ENCODE results near the gene PRSS21.

The PRSS21 gene

DNA sequence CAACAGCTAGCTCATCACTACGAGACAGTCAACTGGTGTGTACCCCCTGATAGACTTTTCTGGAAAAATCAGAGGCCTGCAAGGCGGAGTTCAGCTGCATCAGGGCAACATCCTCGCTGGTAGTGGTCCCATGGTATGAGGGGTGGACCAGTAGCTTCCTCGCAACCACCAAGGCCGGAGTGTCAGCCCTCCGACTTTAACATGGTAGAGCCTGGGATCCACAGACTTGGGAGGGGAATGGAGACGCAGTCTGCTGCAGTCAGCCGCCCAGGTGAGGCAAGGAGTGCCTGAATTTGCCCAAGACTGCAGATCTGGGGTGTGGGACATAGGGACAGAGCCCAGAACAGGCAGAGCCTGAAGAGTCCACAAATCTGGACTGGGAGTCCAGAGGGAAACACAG lies 26.5 kb downstream of the PRSS21 start:
- DNase-seq (ENCODE audit: low read depth) = no peak

- DNase-seq (ENCODE audit: low read depth) = no peak
These were observed 28.1 kb downstream of the PRSS21 start for GRCh38 chr16:2845116-2845515.

- no peak for DNase-seq (ENCODE audit: low read depth)
These were observed 29.7 kb downstream of the PRSS21 start for GRCh38 chr16:2846511-2847310.

DNA sequence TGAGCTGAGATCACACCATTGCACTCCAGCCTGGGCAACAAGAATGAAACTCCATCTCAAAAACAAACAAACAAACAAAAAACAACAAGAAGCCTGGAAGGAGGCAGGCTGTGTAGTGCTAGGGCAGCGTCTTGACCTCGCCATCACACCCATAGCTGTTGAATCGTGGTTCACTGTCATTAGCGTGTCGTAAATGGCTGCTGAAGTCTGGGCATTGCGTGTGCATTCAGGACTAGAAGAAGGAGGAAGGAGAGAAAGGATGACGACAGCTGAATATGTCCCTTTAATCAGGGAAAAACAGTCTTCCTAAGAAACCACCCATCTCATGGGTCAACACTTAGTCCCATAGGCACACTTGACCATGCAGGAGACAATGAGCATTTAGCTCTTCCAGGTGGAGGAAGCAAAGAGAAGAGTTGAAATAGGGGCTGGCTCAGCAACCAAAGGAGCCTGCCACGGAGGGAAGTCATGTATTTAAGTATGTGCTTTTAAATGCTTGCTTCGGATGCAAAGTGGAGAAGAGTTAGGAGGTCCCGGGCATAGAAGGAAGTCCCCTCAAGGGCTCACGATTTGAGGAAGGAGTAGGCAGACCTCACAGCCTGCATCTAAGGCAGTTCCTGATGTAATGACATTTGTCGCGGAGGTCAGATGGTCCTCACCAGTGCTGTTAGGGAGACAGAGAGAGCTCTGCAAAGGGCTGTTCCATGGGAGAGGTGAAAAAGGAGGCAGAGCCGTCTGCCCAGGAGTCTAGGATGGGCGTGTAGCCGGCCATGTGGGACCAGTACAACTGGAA lies 32.1 kb downstream of the PRSS21 start:
- no peak for DNase-seq (ENCODE audit: low read depth)

- no peak for DNase-seq (ENCODE audit: low read depth)
These were observed 35.1 kb downstream of the PRSS21 start for GRCh38 chr16:2852003-2852730.

DNA sequence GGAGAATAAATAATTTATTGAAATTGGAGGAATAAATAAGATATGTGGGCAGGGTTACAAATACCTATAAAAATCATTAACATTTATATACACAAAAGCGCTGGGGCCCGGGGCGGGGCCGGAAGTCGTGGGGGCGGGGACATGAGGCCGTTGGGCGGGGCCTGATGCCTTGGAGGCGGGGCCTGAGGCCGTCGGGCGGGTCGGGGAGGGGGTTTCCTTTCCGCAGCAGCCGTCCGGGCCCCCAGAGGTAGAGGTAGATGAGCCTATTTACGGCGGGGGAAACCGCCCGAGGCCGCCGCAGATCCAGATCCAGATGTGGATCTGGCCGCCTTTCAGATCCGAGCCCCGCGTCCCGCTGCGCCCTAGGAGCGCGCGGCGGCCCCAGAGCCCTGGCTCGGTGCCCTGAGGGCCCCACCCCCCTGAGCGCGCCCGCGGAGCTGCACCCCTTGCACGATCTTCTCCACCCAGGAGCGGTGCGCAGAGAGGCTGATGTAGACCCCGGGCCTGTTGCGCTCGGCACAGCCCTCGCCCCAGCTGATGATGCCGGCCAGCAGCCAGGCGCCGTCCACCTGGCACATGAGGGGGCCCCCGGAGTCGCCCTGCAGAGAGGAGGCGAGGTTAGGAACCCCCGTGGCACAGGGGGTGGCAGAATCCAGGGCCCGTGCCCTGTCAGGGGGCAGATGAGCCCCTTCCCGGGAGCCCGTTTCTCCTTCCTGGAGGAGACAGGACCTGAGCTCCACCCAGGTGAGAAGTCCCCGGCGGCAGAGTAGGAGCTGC lies 35.9 kb downstream of the PRSS21 start:
- DNase-seq (ENCODE audit: low read depth) = no peak

GRCh38 chr16:2853531-2854073 lies 36.6 kb downstream of the PRSS21 start:
- no peak for DNase-seq (ENCODE audit: low read depth)

- no peak for DNase-seq (ENCODE audit: low read depth)
These were observed 37.8 kb downstream of the PRSS21 start for GRCh38 chr16:2854700-2855309.

- DNase-seq (ENCODE audit: low read depth) = no peak
These were observed 38.5 kb downstream of the PRSS21 start for GRCh38 chr16:2855536-2855935.

- no peak for DNase-seq (ENCODE audit: low read depth)
These were observed 39.1 kb downstream of the PRSS21 start for GRCh38 chr16:2856061-2856670.

GRCh38 chr16:2856686-2857450 lies 39.8 kb downstream of the PRSS21 start:
- no peak for DNase-seq (ENCODE audit: low read depth)

GRCh38 chr16:2857451-2858244 lies 40.6 kb downstream of the PRSS21 start, which contains the start of gene PRSS22:
Gene PRSS22 (minus strand): TSS chr16:2858170. CDS start chr16:2858104, 66 bp downstream.
- DNase-seq (ENCODE audit: low read depth) = no peak

DNA sequence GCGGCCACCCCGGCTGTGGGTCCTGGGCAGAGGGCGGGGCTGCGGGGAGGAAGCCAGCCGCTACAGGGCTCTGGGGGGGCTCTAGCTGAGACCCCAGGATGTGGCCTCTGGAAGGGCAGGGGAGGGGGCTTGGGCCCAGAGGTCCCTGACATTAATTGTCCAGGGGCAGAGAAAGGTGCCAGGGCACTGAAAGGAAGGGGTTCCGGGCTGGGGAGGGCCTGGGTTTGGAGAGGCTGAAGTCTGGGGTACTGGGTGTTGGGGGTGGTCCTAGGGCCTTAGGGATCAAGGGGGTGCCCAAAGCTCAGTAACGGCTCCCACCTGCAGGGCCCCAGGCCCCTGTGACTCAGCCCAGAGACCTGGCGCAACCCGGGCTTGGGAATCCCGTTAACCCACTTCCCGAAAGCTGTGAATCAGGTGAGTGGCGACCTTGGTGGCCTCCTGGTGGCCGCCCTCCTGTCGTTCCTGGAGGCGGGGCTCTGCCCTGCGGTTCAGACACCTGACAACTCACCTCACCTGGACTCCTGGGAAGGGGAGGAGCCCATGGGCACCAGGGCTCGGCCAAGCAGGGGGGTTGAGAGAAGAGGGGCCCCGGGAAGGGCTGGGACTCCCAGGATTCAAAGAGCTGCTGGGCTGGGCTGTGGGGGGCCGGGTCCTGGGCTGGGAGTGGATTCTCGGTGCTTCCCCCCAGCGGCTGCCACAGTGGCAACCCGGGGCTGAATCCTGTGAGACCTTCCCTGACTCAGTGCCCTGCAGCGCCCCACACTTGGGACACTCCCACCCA lies 41.4 kb downstream of the PRSS21 start:
- no peak for DNase-seq (ENCODE audit: low read depth)

DNA sequence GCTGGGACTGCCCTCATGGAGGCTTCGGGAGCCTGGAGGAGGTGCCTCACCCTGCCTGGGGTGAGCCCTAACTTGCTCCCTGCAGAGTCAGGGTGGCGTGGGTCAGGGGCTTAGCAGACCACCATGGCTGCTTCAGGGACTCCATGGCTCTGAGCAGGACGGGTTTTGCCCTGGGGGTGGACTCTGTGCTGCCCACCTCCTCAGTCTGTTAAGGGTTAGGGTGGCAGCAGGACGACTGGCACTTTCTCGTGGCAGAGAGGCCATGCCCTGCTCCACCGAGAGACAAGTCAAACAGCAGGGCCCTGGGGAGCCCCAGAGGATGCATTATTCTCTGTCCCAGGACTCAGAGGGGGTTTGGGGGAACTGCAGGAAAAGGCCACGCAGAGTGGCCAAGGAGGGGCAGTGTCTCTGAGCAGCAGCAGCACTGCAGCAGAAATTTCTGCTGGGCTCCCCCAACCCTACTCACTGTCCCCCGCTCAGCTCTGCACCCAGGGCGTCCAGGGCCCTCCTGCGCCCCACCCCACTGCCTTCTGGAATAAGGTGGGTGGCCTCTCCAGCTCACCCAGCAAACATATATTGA lies 42.7 kb downstream of the PRSS21 start:
- DNase-seq (ENCODE audit: low read depth) = no peak

DNA sequence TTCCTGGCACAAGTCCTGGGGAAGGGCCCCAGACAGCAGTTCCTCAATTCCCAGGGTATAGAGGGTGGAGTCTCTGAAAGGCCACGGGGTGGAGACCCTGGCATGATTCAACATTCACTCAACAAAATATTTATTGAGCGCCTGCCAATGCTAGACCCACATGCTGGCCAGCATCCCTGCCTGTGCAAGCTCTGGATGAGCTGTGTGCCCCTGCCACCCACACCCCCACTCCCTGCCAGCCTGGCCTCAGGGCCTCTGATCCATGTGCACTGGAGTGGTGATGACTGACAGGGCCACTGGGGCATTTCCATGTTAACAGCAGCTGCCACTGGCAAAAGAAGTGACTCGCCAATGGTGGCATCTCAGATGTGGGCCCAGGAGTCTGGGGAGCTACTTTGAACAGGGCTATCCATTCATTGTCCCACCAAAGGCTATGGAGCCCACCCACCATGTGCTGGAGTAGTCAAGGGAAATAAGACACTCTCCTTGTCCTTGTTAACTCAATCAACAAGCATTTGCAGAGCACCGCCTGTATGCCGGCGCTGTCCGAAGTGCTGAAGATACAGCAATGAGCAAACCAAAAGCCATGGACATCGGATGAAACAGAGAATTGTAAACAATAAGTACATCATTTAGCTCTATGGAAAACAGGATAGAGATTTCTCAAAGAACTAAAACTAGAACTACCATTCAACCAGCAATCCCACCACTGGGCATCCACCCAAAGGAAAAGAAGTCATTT lies 44.0 kb downstream of the PRSS21 start:
- DNase-seq (ENCODE audit: low read depth) = no peak

DNA sequence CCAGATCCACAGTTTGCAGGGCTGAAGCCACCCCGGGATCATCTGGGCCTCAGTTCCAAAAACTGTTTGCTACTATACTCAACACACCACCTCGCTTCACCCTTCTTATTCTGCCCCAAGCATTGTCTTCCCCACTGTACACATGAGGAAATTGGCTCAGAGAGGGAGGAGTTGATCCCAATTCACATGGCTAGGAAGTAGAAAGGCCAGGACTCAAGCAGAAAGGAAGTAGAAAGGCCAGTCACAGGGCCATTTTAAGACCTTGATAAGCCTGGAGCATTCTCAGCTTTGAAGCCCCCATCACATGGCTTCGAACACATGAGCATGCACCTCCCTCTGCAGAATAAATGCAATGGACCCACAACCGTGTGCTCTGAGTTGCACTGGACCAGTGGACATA lies 48.6 kb downstream of the PRSS21 start:
- DNase-seq (ENCODE audit: low read depth) = no peak

DNA sequence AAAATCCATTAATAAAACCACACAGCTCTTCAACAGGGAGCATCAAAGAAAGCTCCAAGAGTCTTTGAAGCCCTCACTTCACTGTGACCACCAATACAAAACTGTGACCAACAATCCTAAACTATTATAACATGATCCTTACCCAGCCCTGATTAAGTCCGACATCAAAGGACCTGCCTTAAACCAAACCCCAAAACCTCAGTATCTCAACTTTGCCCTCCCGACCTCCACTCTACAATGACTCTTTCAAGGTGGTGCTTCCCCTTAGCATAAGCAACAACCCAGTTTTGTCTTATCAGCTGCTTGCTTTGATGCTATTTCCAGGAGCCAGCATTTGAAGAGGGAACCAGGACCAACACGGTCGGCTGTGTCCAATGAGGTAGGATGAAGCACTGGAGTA lies 49.4 kb downstream of the PRSS21 start:
- no peak for DNase-seq (ENCODE audit: low read depth)

All from fibroblast of the conjunctiva (primary cell).